ENCODE results near the gene SENP7. TPM values are rescaled to one million over a fixed set of nuclear protein-coding genes. Genes with fewer than 3 reads are reported as not detected.
"Not testable (repeated sequence)": the region's sequence is repeated elsewhere in the genome, so short reads cannot be mapped to it uniquely, and the experiment has no call there.

Gene SENP7
- total RNA-seq, 1 donor from 2014 or later, result 10.8 TPM

DNA sequence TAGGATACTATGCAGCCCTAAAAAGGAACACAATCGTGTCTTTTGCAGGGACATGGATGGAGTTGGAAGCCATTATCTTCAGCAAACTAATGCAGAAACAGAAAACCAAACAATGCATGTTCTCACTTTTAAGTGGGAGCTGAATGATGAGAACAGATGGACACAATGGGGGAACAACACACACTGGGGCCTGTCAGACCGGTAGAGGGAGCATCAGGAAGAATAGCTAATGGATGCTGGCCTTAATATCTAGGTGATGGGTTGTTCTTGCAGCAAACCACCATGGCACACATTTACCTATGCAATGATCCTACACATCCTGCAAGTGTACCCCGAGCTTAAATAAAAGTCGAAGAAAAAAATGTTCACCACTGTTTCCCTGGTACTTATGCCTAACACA is 17.5 kb downstream of the SENP7 start:
- FAIRE-seq, result no peak
- Mint-ChIP-seq H3K27me3 (ENCODE audit: low read depth, unreplicated experiment) (no peaks in the 10 kb centered on the region), H3K4me3 (ENCODE audit: unreplicated experiment) (no peak overlapping the region), H3K36me3 (ENCODE audit: low read depth, unreplicated experiment) (peaks cover 9% of the 10 kb centered on the region), H3K9me3 (ENCODE audit: unreplicated experiment) (no peaks in the 10 kb centered on the region), H3K27ac (ENCODE audit: unreplicated experiment) (no peak overlapping the region), H3K4me1 (ENCODE audit: low read depth, unreplicated experiment) (no peaks in the 10 kb centered on the region)
- H4K20me1 ChIP-seq (ENCODE audit: insufficient read depth, low read length), result no peaks in the 10 kb centered on the region
- H3K27ac ChIP-seq (ENCODE audit: low read depth, low read length), result no peak overlapping the region
- no peak overlapping the region for H3K9ac ChIP-seq (ENCODE audit: low read length)
- peaks cover 10% of the 10 kb centered on the region for H3K79me2 ChIP-seq (ENCODE audit: insufficient read depth, low read length)
- H3K4me2 ChIP-seq (ENCODE audit: low read length), result no peak overlapping the region
- no peak overlapping the region for H2AFZ ChIP-seq (ENCODE audit: low read depth, low read length)
- H3K9me3 ChIP-seq (ENCODE audit: insufficient read depth, low read depth, low read length), result no peaks in the 10 kb centered on the region
- no peaks in the 10 kb centered on the region for H3K4me1 ChIP-seq (ENCODE audit: insufficient read depth, low read length)
- DNase-seq (ENCODE audit: low read depth), result no peak
- H3K4me3 ChIP-seq (ENCODE audit: insufficient read depth, low read depth, low read length), result no peak overlapping the region
- no peaks in the 10 kb centered on the region for H3K36me3 ChIP-seq (ENCODE audit: insufficient read depth, low read length)
- no peaks in the 10 kb centered on the region for H3K27me3 ChIP-seq (ENCODE audit: insufficient read depth, low read length)
- TF ChIP-seq, protein P1, sequence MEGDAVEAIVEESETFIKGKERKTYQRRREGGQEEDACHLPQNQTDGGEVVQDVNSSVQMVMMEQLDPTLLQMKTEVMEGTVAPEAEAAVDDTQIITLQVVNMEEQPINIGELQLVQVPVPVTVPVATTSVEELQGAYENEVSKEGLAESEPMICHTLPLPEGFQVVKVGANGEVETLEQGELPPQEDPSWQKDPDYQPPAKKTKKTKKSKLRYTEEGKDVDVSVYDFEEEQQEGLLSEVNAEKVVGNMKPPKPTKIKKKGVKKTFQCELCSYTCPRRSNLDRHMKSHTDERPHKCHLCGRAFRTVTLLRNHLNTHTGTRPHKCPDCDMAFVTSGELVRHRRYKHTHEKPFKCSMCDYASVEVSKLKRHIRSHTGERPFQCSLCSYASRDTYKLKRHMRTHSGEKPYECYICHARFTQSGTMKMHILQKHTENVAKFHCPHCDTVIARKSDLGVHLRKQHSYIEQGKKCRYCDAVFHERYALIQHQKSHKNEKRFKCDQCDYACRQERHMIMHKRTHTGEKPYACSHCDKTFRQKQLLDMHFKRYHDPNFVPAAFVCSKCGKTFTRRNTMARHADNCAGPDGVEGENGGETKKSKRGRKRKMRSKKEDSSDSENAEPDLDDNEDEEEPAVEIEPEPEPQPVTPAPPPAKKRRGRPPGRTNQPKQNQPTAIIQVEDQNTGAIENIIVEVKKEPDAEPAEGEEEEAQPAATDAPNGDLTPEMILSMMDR (IDR thresholded peaks at IDR 0.05; ENCODE audit: insufficient read depth, low read depth, low read length), result peak; percentile 10
- TF ChIP-seq EZH2 (IDR thresholded peaks at IDR 0.05; ENCODE audit: insufficient read depth, low read length), result no peak

GRCh38 chr3:101484805-101485620 is 28.0 kb downstream of the SENP7 start:
- Histone ChIP-seq H3K9me3 (ENCODE audit: insufficient read depth, low read depth, low read length) (no peaks in the 10 kb centered on the region), H3K4me3 (ENCODE audit: insufficient read depth, low read depth, low read length) (no peak overlapping the region), H3K36me3 (ENCODE audit: insufficient read depth, low read length) (peaks cover 2% of the 10 kb centered on the region), H2AFZ (ENCODE audit: low read depth, low read length) (peak overlapping the region; percentile 55), H3K4me2 (ENCODE audit: low read length) (peak overlapping the region; percentile 61), H3K79me2 (ENCODE audit: insufficient read depth, low read length) (peaks cover 53% of the 10 kb centered on the region), H4K20me1 (ENCODE audit: insufficient read depth, low read length) (peaks cover 6% of the 10 kb centered on the region), H3K27ac (ENCODE audit: low read depth, low read length) (peak overlapping the region; percentile 37), H3K9ac (ENCODE audit: low read length) (peak overlapping the region; percentile 22), H3K27me3 (ENCODE audit: insufficient read depth, low read length) (no peaks in the 10 kb centered on the region), H3K4me1 (ENCODE audit: insufficient read depth, low read length) (peaks cover 10% of the 10 kb centered on the region)
- no peak for FAIRE-seq
- peak; percentile 68 for DNase-seq (ENCODE audit: low read depth)
- TF ChIP-seq, protein P1 (IDR thresholded peaks at IDR 0.05; ENCODE audit: insufficient read depth, low read depth, low read length), result no peak
- Mint-ChIP-seq H3K4me1 (ENCODE audit: low read depth, unreplicated experiment) (peaks cover 22% of the 10 kb centered on the region), H3K36me3 (ENCODE audit: low read depth, unreplicated experiment) (peaks cover 11% of the 10 kb centered on the region), H3K27me3 (ENCODE audit: low read depth, unreplicated experiment) (no peaks in the 10 kb centered on the region), H3K9me3 (ENCODE audit: unreplicated experiment) (no peaks in the 10 kb centered on the region), H3K27ac (ENCODE audit: unreplicated experiment) (peak overlapping the region; percentile 95), H3K4me3 (ENCODE audit: unreplicated experiment) (no peak overlapping the region)

GRCh38 chr3:101478980-101479379 is 34.0 kb downstream of the SENP7 start:
- DNase-seq (ENCODE audit: low read depth), result no peak
- Mint-ChIP-seq H3K4me1 (ENCODE audit: low read depth, unreplicated experiment) (no peaks in the 10 kb centered on the region), H3K9me3 (ENCODE audit: unreplicated experiment) (peaks cover 1% of the 10 kb centered on the region), H3K27ac (ENCODE audit: unreplicated experiment) (no peak overlapping the region), H3K27me3 (ENCODE audit: low read depth, unreplicated experiment) (no peaks in the 10 kb centered on the region), H3K36me3 (ENCODE audit: low read depth, unreplicated experiment) (peaks cover 14% of the 10 kb centered on the region), H3K4me3 (ENCODE audit: unreplicated experiment) (no peak overlapping the region)
- Histone ChIP-seq H3K27ac (ENCODE audit: low read depth, low read length) (no peak overlapping the region), H3K9ac (ENCODE audit: low read length) (no peak overlapping the region), H3K4me2 (ENCODE audit: low read length) (no peak overlapping the region), H3K4me3 (ENCODE audit: insufficient read depth, low read depth, low read length) (no peak overlapping the region), H3K79me2 (ENCODE audit: insufficient read depth, low read length) (peaks cover 47% of the 10 kb centered on the region), H3K4me1 (ENCODE audit: insufficient read depth, low read length) (no peaks in the 10 kb centered on the region), H3K36me3 (ENCODE audit: insufficient read depth, low read length) (no peaks in the 10 kb centered on the region), H4K20me1 (ENCODE audit: insufficient read depth, low read length) (peaks cover 14% of the 10 kb centered on the region), H3K9me3 (ENCODE audit: insufficient read depth, low read depth, low read length) (no peaks in the 10 kb centered on the region), H2AFZ (ENCODE audit: low read depth, low read length) (no peak overlapping the region), H3K27me3 (ENCODE audit: insufficient read depth, low read length) (no peaks in the 10 kb centered on the region)
- no peak for TF ChIP-seq EZH2 (IDR thresholded peaks at IDR 0.05; ENCODE audit: insufficient read depth, low read length)
- TF ChIP-seq, protein P1 (IDR thresholded peaks at IDR 0.05; ENCODE audit: insufficient read depth, low read depth, low read length), result no peak
- no peak for FAIRE-seq

GRCh38 chr3:101474841-101475552 is 38.0 kb downstream of the SENP7 start:
- not testable (repeated sequence) for H3K36me3 ChIP-seq (ENCODE audit: insufficient read depth, low read length); H3K9ac ChIP-seq (ENCODE audit: low read length); H3K4me1 Mint-ChIP-seq (ENCODE audit: low read depth, unreplicated experiment); H2AFZ ChIP-seq (ENCODE audit: low read depth, low read length); DNase-seq (ENCODE audit: low read depth); H3K4me1 ChIP-seq (ENCODE audit: insufficient read depth, low read length); FAIRE-seq; H3K27me3 Mint-ChIP-seq (ENCODE audit: low read depth, unreplicated experiment); H3K9me3 Mint-ChIP-seq (ENCODE audit: unreplicated experiment); H3K27me3 ChIP-seq (ENCODE audit: insufficient read depth, low read length); H3K4me2 ChIP-seq (ENCODE audit: low read length); H3K4me3 Mint-ChIP-seq (ENCODE audit: unreplicated experiment); H3K27ac Mint-ChIP-seq (ENCODE audit: unreplicated experiment); H3K9me3 ChIP-seq (ENCODE audit: insufficient read depth, low read depth, low read length); H3K4me3 ChIP-seq (ENCODE audit: insufficient read depth, low read depth, low read length); H3K27ac ChIP-seq (ENCODE audit: low read depth, low read length)
- H3K36me3 Mint-ChIP-seq (ENCODE audit: low read depth, unreplicated experiment), result peaks cover 18% of the 10 kb centered on the region
- peaks cover 12% of the 10 kb centered on the region for H4K20me1 ChIP-seq (ENCODE audit: insufficient read depth, low read length)
- H3K79me2 ChIP-seq (ENCODE audit: insufficient read depth, low read length), result peaks cover 18% of the 10 kb centered on the region

All from astrocyte (in vitro differentiated cells and primary cell).